Coronary artery (tissue), 2 donors: ENCODE data around the gene DAPK3.
"Not testable (repeated sequence)": the region's sequence is repeated elsewhere in the genome, so short reads cannot be mapped to it uniquely, and the experiment has no call there.

ENCODE experiments used
- DNase-seq: peaks from one replicate; pipeline ENCODE4 v3.0.0-alpha.2; 2017; ENCODE audit warnings: low spot score
- H3K27ac ChIP-seq, 2 donors: fragments of 200-600 bp; sonication (generic); one replicate each; pipeline ENCODE4 v1.5.1; 2016 to 2019
- H3K4me3 ChIP-seq: fragments of 200-600 bp; sonication (generic); 2 replicates; pipeline ENCODE4 v1.5.1; 2016; ENCODE audit warnings: mild to moderate bottlenecking, moderate library complexity
- TF ChIP-seq, protein P1 (sequence below): fragments of 200-600 bp; sonication (generic); IDR thresholded peaks from one replicate; pipeline ENCODE4 v1.5.1; 2019; ENCODE audit warnings: antibody characterized with exemption

The DAPK3 gene

DNA sequence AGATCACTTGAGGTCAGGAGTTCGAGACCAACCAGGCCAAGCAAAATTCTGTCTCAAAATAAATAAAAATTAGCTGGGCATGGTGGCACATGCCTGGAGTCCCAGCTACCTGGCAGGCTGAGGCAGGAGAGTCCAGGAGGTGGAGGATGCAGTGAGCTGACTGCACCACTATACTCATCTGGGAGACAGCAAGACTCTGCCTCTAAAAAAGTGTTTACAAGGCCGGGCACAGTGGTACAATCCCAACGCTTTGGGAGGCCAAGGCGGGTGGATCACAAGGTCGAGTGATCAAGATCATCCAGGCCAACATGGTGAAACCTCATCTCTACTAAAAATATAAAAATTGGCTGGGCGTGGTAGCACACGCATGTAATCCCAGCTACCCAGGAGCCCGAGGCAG, 4.2 kb upstream of the DAPK3 start:
- TF ChIP-seq, protein P1, sequence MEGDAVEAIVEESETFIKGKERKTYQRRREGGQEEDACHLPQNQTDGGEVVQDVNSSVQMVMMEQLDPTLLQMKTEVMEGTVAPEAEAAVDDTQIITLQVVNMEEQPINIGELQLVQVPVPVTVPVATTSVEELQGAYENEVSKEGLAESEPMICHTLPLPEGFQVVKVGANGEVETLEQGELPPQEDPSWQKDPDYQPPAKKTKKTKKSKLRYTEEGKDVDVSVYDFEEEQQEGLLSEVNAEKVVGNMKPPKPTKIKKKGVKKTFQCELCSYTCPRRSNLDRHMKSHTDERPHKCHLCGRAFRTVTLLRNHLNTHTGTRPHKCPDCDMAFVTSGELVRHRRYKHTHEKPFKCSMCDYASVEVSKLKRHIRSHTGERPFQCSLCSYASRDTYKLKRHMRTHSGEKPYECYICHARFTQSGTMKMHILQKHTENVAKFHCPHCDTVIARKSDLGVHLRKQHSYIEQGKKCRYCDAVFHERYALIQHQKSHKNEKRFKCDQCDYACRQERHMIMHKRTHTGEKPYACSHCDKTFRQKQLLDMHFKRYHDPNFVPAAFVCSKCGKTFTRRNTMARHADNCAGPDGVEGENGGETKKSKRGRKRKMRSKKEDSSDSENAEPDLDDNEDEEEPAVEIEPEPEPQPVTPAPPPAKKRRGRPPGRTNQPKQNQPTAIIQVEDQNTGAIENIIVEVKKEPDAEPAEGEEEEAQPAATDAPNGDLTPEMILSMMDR, result no peak
- no peak overlapping the region for H3K27ac ChIP-seq
- DNase-seq, result no peak
- H3K4me3 ChIP-seq, result no peak overlapping the region

DNA sequence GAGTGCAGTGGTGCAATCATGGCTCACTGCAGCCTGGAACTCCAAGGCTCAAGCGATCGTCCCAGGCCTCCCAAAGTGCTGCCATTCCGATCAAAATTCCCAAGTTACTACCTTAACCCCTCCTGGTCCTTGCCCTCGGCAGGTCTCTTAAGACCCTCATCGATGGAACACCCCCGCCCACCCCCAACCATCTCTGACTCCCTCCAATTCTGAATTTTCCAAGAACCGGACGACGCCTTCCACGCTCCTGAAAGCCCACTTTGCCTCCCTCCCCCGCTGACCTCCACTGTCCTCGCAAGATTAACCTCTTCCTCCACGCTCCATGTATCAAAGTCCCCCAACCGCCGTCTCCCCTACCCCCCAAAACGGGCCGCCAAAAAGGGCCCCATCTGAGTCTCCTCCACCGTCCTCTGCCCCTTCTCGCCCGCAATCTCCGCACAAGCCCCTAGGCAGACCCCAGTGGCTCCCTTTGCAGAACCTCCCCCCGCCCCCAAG, 539 bp downstream of the DAPK3 start:
- Histone ChIP-seq H3K27ac (peak overlapping the region; percentile 98 to 100), H3K4me3 (peak overlapping the region; percentile 99)
- TF ChIP-seq, protein P1, result no peak
- no peak for DNase-seq

DNA sequence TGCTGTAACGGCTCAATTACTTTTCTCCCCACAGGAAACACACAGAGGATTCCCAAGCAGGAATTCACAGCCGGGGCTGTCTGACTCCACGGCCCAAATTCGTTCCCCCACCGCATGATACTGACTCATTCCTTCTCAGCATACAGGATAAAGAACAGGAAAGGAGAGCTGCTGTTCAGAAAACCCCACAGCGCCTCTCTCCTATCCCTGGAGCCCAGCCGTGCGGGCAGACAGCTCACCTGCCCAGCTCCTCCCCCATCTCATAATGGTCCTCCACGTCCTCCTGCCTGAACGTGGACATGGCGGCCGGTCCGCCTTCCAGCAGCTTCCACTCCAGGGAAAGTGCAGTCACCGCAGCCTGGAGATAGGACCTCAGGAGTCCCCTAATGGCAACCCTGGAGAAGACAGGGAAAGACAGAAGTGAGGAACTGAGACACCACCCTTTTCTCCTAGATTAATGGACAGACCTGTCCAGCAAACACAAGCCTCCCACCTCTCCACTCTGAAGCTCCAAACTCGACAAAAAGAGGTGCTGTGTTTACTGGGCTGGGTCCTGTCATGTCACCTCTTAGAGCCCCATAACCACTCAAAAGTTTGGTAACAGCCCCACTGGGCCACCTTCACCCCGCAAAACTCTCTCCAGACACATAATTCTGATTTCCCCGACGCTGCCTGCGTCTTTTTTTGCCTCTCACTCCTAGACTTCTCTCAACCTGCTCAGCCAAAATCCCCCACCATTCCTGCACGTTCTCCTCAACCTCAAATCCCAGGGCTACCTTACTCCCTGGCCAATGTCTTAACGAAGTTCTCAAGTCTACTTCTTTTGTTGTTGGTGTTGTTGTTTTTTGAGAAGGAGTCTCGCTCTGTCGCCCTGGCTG, 1.2 kb downstream of the DAPK3 start:
- peak overlapping the region; percentile 98 to 100 for H3K27ac ChIP-seq
- TF ChIP-seq, protein P1, result no peak
- H3K4me3 ChIP-seq, result peak overlapping the region; percentile 99
- no peak for DNase-seq

DNA sequence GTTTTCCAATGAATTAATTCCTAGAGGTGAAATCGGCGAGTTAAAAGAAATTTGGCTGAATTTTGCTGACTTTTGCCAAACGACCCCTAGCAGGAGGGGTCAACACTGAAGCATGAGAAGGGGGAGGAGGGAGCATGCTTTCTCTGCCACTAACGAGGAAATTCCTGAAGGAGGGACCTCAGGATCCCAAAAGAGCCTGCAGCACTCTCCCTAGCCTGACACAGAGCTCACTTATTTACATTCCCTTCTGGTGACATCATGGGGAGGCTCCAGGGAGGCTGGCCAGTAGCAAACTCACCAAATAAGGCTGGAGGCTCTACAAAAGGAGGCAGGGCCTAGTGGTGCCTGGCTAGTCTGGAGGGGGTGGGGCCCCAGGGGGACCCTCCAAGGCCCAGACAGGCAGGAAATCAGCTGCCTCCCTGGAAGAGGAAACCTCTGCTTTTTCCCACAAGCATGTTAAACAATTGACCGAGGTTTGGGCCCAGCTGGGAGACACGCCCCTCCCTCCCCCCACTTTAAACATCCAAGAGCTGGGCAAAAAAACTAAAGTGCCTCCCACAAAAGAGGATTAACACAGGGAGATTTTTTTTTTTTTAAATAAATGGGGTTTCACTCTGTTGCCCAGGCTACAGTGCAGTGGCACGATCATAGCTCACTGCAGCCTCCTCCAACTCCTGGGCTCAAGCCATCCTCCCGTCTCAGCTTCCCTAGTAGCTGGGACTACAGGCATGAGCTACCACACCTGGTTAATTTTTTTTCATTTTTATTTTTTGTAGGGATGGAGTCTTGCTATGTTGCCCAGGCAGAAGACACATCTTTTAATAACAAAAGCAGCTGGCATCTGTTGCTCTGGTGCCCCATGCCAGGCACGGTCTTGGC, 2.1 kb downstream of the DAPK3 start:
- peak overlapping the region; percentile 98 to 100 for H3K27ac ChIP-seq
- H3K4me3 ChIP-seq, result peak overlapping the region; percentile 99
- TF ChIP-seq, protein P1, result no peak
- peak; percentile 96 for DNase-seq

DNA sequence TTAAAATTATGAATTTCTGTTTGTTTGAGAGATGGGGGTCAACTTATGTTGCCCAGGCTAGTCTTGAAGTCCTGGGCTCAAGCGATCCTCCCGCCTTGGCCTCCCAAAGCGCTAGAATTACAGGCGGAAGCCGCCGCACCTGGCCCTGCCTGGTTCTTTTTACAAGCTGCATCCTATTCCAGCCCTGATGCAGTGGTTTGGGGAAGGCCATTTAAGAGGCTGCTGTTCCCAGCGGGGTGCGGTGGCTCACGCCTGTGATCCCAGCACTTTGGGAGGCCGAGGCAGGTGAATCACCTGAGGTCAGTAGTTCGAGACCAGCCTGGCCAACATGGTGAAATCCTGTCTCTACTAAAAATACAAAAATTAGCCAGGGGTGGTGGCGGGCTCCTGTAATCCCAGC, 2.9 kb downstream of the DAPK3 start:
- not testable (repeated sequence) for DNase-seq
- H3K4me3 ChIP-seq, result peak overlapping the region; percentile 37
- peak overlapping the region; percentile 91 to 100 for H3K27ac ChIP-seq

DNA sequence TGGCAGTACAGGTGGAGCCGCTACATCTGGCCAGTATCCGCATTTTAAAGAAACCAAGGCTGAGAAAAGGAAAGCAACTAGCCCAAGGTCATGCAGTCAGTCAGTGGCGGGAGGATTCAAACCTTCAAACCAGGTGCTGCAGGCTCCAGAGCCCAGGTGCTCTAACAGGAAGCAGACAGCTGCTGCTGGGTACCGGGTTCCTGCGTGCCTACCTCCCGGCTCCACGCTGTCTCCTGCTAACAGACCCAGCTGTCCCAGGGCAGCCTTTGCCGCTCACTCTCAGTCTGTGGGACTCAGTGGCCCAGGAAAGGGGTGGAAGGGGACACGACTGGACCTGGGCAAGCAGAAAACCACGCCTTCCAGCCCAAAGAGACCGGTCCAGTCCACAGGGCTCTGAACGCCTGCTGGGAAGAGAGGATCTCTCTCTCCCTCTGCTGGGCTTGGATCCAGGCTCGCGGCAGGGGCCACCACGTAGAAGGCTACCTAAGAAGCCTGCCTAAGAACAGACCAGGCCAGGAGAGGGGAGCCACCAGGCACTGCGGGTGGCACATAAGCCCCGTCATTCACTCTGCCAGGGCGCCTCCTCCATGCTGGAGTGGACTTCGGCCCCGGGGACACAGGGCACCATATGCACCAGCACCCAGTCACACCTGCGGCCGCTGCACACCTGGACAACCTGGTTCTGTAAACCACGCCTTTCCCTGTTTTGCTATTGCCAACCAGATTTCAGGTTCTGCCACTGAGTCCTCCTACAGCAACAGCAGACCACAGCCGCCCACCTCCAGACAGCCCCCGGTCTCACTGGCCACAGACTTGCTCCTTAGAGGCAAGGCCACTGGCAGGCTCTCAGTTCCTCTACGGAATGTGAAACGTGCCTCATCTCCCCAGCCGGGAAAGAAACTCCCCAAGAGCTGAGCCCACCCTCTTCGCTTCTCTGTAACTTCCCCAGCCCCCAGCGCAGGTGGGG, 4.6 kb downstream of the DAPK3 start:
- H3K27ac ChIP-seq, result peak overlapping the region; percentile 91 to 100
- TF ChIP-seq, protein P1, result no peak
- DNase-seq, result no peak
- peak overlapping the region; percentile 37 for H3K4me3 ChIP-seq
